ENCODE data around the gene PTPRH. TPM values are rescaled to one million over a fixed set of nuclear protein-coding genes. Genes with fewer than 3 reads are reported as not detected.

The PTPRH gene
- total and polyA plus RNA-seq, 9 of the 15 experiments (the other 6 are each of a cell fraction or from before 2014, with no cell fraction given) = 0.87 to 34.3 (median 22.7) TPM

DNA sequence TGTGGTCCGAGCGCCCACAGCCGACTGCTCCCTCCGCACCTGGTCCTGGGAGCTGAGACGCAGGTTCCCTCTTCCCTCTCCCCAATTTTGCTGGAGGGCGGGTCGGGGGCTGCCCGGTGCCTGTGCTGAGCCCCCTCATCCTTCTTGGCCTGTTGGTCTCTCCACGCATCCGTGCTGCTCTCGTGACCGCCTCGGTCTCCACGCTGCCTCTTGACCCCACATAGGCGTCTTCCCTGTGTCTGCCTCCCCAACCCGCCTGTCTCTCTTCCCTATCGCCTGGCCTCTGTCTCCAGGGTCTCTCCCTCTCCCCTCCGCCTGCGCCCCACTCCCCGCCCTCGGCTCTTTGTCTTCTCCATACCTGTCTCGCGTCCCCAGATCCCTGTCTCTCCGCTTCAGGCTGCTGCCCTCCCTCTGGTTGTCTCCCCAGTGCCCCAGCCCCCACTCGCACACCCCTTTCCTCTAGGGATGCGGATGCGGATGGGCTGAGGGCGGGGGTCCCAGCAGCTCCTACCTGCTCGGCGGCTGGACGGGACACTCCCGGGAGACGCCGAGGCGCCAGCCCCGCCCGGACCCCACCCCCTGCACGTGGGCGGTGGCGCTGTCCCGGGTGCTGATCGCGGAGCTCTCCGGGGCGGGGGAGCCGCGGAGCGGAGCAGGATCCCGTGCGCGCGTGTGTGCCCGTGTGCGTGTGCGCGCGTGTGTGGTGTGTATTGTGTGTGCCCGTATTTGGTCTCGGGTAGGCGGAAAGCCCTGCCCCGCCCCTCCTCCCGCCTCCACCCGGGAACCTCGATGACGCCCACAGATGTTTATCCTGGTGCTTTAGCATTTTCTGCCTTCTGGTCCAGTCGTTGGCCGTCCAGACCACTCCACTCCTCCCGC lies 29.5 kb downstream of the PTPRH start, which contains the start of gene SYT5 (continued):
- TF ChIP-seq, protein P1, sequence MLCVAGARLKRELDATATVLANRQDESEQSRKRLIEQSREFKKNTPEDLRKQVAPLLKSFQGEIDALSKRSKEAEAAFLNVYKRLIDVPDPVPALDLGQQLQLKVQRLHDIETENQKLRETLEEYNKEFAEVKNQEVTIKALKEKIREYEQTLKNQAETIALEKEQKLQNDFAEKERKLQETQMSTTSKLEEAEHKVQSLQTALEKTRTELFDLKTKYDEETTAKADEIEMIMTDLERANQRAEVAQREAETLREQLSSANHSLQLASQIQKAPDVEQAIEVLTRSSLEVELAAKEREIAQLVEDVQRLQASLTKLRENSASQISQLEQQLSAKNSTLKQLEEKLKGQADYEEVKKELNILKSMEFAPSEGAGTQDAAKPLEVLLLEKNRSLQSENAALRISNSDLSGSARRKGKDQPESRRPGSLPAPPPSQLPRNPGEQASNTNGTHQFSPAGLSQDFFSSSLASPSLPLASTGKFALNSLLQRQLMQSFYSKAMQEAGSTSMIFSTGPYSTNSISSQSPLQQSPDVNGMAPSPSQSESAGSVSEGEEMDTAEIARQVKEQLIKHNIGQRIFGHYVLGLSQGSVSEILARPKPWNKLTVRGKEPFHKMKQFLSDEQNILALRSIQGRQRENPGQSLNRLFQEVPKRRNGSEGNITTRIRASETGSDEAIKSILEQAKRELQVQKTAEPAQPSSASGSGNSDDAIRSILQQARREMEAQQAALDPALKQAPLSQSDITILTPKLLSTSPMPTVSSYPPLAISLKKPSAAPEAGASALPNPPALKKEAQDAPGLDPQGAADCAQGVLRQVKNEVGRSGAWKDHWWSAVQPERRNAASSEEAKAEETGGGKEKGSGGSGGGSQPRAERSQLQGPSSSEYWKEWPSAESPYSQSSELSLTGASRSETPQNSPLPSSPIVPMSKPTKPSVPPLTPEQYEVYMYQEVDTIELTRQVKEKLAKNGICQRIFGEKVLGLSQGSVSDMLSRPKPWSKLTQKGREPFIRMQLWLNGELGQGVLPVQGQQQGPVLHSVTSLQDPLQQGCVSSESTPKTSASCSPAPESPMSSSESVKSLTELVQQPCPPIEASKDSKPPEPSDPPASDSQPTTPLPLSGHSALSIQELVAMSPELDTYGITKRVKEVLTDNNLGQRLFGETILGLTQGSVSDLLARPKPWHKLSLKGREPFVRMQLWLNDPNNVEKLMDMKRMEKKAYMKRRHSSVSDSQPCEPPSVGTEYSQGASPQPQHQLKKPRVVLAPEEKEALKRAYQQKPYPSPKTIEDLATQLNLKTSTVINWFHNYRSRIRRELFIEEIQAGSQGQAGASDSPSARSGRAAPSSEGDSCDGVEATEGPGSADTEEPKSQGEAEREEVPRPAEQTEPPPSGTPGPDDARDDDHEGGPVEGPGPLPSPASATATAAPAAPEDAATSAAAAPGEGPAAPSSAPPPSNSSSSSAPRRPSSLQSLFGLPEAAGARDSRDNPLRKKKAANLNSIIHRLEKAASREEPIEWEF (CRISPR knock-in tag; IDR thresholded peaks at IDR 0.05) = no peak
- TF ChIP-seq KLF13 (tag; IDR thresholded peaks at IDR 0.05; ENCODE audit: borderline replicate concordance, low read depth) = peak; percentile 67; the same call in 1 of the 2 replicates
- TF ChIP-seq ERF (CRISPR knock-in tag; IDR thresholded peaks at IDR 0.05) = no peak
- TF ChIP-seq, protein P2, sequence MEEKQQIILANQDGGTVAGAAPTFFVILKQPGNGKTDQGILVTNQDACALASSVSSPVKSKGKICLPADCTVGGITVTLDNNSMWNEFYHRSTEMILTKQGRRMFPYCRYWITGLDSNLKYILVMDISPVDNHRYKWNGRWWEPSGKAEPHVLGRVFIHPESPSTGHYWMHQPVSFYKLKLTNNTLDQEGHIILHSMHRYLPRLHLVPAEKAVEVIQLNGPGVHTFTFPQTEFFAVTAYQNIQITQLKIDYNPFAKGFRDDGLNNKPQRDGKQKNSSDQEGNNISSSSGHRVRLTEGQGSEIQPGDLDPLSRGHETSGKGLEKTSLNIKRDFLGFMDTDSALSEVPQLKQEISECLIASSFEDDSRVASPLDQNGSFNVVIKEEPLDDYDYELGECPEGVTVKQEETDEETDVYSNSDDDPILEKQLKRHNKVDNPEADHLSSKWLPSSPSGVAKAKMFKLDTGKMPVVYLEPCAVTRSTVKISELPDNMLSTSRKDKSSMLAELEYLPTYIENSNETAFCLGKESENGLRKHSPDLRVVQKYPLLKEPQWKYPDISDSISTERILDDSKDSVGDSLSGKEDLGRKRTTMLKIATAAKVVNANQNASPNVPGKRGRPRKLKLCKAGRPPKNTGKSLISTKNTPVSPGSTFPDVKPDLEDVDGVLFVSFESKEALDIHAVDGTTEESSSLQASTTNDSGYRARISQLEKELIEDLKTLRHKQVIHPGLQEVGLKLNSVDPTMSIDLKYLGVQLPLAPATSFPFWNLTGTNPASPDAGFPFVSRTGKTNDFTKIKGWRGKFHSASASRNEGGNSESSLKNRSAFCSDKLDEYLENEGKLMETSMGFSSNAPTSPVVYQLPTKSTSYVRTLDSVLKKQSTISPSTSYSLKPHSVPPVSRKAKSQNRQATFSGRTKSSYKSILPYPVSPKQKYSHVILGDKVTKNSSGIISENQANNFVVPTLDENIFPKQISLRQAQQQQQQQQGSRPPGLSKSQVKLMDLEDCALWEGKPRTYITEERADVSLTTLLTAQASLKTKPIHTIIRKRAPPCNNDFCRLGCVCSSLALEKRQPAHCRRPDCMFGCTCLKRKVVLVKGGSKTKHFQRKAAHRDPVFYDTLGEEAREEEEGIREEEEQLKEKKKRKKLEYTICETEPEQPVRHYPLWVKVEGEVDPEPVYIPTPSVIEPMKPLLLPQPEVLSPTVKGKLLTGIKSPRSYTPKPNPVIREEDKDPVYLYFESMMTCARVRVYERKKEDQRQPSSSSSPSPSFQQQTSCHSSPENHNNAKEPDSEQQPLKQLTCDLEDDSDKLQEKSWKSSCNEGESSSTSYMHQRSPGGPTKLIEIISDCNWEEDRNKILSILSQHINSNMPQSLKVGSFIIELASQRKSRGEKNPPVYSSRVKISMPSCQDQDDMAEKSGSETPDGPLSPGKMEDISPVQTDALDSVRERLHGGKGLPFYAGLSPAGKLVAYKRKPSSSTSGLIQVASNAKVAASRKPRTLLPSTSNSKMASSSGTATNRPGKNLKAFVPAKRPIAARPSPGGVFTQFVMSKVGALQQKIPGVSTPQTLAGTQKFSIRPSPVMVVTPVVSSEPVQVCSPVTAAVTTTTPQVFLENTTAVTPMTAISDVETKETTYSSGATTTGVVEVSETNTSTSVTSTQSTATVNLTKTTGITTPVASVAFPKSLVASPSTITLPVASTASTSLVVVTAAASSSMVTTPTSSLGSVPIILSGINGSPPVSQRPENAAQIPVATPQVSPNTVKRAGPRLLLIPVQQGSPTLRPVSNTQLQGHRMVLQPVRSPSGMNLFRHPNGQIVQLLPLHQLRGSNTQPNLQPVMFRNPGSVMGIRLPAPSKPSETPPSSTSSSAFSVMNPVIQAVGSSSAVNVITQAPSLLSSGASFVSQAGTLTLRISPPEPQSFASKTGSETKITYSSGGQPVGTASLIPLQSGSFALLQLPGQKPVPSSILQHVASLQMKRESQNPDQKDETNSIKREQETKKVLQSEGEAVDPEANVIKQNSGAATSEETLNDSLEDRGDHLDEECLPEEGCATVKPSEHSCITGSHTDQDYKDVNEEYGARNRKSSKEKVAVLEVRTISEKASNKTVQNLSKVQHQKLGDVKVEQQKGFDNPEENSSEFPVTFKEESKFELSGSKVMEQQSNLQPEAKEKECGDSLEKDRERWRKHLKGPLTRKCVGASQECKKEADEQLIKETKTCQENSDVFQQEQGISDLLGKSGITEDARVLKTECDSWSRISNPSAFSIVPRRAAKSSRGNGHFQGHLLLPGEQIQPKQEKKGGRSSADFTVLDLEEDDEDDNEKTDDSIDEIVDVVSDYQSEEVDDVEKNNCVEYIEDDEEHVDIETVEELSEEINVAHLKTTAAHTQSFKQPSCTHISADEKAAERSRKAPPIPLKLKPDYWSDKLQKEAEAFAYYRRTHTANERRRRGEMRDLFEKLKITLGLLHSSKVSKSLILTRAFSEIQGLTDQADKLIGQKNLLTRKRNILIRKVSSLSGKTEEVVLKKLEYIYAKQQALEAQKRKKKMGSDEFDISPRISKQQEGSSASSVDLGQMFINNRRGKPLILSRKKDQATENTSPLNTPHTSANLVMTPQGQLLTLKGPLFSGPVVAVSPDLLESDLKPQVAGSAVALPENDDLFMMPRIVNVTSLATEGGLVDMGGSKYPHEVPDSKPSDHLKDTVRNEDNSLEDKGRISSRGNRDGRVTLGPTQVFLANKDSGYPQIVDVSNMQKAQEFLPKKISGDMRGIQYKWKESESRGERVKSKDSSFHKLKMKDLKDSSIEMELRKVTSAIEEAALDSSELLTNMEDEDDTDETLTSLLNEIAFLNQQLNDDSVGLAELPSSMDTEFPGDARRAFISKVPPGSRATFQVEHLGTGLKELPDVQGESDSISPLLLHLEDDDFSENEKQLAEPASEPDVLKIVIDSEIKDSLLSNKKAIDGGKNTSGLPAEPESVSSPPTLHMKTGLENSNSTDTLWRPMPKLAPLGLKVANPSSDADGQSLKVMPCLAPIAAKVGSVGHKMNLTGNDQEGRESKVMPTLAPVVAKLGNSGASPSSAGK (IDR thresholded peaks at IDR 0.05) = no peak

Measured in K562 (cell line).